CD4-positive, alpha-beta T cell treated with Interleukin-1 beta for 1 hour (primary cell): ENCODE results near the gene NLRC3.
"Not testable (repeated sequence)": the region's sequence is repeated elsewhere in the genome, so short reads cannot be mapped to it uniquely, and the experiment has no call there.

Experiments used
- DNase-seq, 2 donors: peaks; one replicate each; pipeline ENCODE4 v3.0.0-alpha.2; 2020 to 2022

The NLRC3 gene, protein sequence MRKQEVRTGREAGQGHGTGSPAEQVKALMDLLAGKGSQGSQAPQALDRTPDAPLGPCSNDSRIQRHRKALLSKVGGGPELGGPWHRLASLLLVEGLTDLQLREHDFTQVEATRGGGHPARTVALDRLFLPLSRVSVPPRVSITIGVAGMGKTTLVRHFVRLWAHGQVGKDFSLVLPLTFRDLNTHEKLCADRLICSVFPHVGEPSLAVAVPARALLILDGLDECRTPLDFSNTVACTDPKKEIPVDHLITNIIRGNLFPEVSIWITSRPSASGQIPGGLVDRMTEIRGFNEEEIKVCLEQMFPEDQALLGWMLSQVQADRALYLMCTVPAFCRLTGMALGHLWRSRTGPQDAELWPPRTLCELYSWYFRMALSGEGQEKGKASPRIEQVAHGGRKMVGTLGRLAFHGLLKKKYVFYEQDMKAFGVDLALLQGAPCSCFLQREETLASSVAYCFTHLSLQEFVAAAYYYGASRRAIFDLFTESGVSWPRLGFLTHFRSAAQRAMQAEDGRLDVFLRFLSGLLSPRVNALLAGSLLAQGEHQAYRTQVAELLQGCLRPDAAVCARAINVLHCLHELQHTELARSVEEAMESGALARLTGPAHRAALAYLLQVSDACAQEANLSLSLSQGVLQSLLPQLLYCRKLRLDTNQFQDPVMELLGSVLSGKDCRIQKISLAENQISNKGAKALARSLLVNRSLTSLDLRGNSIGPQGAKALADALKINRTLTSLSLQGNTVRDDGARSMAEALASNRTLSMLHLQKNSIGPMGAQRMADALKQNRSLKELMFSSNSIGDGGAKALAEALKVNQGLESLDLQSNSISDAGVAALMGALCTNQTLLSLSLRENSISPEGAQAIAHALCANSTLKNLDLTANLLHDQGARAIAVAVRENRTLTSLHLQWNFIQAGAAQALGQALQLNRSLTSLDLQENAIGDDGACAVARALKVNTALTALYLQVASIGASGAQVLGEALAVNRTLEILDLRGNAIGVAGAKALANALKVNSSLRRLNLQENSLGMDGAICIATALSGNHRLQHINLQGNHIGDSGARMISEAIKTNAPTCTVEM

DNA sequence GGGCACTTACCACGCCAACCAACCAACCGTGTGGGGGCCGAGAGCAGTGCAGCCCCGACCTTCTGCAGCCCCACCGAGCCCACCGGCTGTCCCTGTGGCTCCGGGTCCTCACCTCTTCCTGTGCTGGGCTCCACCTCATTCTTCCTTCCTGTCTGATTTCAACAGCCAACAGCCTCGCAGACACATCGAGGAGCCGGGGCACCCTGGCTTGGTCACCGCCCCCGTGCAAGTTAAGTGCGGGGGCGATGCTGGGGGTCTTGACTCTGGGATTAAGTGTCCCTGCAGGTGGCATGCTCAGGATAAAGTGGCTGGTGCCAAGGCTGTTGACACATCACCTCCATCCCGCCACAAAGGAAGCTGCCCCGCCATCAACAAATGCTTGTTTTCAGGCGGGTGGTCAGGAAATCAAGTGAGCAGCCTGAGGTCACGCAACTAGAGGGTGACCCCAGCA, at the start of gene NLRC3:
NLRC3 (minus strand) TSS at position 102 of the 451 bp plus-strand sequence. CDS start 12,367 bp downstream, outside the sequence.
- DNase-seq = peak; percentile 34 to 49

DNA sequence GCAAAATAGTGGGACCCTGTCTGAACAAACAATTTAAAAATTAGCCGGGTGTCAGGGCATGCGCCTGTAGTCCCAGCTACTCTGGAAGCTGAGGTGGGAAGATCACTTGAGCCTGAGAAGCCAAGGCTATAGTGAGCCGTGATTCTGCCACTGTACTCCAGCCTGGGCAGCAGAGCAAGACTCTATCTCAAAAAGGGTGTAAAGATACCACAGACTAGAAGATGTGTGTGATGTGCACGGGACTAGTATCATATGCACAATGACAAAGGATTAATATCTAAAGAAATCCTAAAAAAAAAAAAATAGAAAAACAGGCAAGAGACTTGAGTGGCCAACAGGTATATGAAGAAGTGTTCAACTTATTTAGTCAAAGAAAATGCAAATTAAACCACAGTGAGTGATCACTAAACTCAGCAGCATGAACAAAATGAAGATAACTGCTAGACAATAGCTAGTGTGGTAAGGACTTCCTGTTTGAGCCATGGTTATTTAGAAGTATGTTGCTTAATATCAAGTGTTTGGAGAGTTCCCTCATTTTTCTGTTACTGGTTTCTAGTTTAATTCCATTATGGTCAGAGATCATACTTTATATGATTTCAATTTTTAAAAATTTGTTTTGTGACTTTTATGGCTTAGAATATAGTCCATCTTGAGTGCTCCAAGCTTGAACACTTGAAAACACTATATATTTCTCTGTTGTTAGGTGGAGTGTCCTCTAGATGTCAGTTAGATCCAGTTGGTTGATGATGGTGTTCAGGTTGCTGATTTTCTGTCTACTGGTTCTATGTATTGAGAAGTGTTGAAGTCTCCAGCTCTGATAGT, 48.9 kb upstream of the NLRC3 start:
- DNase-seq = peak in 1 of 2 donors; percentile 20

DNA sequence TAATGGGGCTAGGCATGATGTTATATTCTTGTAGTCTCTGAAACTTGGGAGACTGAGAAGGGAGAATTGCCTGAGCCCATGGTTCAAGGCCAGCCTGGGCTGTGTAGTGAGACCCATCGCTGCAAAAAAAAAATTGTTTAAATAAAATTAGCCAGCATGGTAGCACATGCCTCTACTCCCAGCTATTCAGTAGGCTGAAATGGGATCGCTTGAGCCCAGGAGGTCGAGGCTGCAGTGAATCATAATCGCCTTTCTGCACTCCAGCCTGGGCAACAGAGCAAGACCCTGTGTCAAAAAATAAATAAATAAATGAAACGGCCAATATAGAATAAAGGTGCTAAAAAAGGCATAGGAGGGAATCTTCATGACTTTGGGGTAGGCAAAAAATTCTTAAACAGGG, 48.1 kb upstream of the NLRC3 start:
- no peak for DNase-seq

DNA sequence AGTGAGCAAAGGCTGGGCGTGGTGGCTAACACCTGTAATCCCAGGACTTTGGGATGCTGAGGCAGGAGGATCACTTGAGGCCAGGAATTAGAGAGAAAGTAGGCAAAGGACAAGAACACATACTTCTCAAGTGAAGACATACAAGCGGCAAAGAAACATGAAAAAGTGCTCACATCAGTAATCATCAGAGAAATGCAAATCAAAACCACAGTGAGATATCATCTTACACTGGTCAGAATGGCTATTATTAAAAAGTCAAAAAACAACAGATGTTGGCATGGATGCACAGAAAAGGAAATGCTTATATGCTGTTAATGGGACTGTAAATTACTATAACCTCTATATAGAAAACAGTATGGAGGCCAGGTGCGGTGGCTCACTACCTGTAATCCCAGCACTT, 46.4 kb upstream of the NLRC3 start:
- DNase-seq = no peak

DNA sequence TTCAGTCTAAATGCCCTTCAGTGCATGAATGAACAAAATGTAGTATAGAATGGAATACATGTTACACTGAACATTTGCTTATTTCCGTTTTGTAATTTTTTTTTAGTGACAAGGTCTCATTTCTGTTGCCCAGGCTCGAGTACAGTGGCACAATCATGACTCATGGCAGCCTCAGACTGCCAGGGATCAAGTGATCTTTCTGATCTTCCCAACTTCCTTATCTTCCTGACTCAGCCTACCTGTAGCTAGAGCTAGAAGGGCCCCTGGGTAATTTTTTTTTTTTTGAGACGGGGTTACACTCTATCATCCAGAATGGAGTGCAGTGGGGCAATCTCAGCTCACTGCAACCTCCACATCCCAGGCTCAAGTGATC, 41.6 kb upstream of the NLRC3 start:
- DNase-seq = peak in 1 of 2 donors; percentile 15

DNA sequence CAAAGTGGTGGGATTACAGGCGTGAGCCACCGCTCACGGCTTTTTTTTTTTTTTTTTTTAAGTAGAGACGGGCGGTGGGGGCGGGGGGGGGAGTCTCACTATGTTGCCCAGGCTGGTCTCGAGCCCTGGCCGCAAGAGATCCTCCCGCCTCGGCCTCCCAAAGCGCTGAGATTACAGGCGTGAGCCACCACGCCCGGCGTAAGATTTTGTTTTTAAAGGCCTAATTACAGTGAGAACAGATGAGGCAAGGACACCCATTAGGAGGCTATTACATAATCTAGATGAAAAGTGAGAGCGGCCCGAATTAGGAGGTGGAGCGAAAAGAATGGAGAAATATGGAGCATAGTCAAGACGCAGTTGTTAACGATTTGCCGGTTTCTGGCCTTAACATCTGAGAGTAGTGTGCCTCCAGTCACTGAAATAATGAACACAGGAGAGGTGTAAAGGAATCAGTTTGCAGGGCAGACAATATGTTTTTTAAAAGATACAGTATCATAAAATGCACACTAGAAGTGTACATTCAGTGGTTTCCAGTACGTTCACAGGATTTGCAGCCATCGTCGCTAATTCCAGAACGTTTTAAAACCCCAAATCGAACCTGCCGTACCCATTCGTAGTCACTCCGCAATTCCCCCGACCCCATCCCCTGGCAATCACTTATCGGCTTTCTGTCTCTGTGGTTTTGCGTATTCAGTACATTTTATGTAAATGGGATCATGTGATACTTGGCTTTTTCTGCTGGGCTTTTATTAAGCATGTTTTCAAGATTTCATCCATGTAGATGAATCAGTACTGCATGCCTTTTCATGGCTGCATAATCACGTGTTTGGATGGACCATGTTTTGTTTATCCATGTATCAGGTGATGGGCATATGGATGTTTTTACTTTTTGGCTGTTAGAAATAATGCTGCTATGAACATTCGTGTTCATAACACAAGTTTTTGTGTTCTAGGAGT, 35.6 kb upstream of the NLRC3 start:
- DNase-seq = no peak

DNA sequence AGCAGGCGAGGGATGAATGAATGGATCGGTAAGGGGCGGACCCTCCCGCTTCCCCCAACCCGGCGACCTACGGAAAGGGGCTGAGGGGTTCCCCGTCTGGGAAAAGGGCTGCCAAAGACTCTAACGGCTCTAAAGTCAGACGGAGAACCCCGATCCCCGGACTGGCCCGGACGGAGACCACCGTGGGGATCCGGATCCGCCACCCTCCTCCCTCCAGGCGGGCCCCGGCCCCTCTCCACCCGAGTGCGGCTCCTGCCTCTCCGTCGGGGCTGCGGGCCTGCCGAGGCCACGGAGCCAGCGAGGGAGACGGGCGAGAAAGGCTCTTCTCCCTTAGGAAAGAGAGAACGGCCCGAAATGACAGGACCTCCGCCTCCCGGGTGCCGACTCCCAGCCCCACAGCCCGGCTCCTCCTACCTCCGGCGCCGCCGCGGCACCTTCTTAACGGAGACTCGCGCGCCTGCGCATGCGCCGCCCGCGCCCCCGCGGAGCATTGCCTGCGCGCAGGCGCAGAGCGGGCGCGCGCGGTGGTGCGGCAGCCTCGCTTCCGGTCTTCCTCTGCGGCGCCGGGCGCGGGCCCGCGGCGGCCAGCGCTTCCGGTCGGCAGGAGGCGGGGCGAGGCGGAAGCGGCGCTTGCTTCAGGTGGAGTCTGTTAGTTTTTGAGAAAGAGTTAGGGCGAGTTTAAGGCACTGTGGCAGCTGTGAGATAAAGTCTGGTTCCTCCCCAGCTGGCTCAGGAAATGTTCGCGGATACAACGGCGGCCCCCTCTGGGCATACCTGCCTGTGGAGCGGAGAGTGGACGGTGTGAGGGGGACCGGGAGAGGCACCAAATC, 34.2 kb upstream of the NLRC3 start, which contains the start of gene SLX4:
SLX4 (minus strand) TSS at position 461 of the 830 bp plus-strand sequence. CDS start 2,642 bp downstream, outside the sequence.
- DNase-seq = peak; percentile 92 to 94

DNA sequence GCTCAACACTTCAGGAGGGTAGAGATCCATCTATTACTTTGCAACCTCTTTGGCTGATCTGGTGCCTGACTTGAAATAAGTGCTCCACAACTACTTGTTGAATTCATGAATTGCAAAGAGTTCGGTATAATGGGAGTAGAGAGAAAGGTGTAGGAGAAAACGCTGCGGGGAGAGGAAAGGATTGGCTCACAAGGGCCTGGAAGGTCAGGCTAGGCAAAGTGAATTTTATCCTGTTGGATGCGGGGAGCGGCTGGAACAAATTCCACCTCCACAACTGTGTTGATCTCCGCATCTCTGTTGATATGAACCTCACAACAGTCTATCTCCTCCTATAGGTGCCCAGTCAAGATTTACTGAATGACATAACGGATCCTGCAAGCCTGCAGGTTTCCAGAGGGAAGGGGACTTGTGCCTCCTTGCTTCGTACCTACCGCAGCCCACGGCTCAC, 33.5 kb upstream of the NLRC3 start:
- DNase-seq = no peak

DNA sequence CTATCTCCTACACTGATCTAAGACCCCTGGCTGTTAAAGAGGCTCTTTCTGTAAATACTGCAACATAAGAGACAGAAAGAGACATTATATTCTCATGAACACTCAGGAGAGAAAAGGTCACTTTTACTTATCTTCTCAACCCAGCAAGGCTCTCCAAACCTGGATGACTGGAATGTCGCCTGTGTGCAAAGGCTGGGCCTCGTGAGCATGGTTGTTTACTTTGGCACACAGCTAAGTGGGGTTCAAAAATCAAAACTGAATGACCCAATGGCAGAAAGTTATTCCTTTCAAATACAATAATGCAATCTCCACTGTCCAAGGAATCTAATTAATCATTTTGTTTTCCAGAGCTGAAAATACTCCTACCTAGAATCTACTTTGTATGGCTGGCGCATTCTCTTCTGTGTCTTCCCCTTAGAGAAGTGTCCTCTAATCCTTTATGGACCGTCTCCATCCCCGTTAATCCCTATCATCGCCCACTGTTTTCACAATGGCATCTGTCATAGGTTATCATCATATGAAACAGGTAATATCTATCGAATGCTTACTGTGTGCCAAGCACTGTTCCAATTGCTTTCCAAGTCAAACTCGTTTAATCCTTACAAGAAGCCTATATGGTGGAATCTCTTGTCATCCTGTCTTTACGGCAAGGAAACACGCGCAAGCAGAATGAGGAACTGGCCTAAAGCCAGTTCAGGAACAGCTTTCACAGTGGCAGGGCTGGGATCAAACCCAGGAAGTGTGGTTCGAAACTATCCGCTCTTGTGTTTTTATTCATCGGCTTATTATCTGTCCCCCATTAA, 32.9 kb upstream of the NLRC3 start:
- no peak for DNase-seq

DNA sequence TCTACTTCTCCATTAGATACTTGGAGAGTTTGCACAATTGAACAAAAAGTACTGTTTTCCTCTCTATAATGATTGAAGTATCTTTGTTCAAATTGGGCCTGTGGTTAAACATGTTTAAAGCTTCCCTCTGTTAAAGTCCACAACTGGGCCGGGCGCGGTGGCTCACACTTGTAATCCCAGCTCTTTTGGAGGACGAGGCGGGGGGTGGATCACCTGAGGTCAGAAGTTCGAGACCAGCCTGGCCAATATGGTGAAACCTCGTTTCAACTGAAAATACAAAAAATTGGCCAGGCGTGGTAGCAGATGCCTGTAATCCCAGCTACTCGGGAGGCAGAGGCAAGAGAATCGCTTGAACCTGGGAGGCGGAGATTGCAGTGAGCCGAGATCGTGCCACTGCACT, 31.8 kb upstream of the NLRC3 start:
- DNase-seq = not testable (repeated sequence)

DNA sequence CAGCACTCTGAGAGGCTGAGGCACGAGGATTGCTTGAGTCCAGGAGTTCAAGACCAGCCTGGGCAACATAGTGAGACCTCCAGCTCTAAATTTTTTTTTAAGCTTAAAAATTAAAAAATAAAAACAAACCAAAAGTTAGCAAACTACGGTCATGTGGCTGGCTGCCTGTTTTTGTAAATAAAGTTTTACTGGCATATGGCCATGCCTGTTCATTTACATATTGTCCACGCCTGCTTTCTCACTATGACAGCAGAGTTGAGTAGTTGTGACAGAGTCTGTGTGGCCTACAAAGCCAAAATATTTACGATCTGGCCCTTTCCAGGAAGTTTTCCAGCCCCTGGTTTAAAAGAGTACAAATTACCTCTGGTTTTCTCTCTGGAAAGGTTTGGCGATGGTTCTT, 30.9 kb upstream of the NLRC3 start:
- DNase-seq = no peak

DNA sequence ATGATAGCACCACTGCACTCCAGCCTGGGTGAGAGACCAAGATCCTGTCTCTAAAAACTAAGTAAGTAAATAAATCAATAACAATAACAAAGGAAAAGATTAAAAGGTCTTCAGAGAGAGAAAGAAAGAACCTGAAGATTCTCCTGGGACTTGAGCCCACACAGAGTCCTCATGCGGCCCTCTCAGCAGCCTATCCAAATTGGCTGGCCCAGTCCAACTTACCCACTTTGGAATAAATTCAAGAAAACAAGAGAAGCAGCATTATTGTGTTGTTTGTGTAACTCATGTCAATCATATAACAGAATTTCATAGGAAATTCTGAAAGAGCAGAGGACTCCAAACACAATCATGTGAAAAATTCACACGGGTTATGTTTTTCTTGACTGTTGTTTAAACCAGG, 30.4 kb upstream of the NLRC3 start:
- no peak for DNase-seq

DNA sequence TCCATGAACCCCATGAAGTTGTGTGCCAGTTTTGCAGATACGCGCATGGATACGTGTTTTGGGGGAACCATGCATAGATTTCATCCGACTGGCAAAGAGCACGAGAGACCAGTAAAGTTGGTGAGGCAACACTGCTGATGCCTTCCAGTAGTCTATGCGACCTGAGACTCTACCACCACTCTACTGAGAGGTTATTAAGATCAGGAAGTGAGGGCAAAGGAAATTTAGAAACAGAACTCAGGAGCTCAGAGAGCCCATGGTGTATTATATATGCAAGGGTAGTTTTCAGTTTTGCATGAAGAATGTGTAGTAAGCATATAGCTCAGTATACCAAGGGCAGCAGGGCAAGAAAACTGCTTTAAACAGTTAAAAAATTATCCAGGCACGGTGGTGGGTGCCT, 30.0 kb upstream of the NLRC3 start:
- DNase-seq = no peak

DNA sequence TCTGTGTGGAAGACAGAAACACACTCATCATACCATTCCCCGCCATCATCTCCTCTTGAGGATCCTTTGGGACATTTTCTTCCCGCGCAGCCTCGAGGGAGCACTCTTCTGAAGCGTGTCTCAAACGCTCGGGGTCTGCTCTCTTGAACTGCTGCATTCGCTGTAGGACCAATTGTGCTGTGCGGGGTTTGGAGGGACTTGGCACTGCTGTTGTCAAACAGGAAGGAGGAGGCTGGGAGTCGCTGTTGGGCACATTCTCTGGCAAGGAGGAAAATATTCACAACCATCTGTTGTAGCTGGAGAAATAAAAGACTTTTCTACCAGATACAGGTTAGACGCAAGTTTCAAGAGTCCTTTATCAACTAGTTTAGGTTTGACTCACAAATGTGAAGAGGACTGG, 29.2 kb upstream of the NLRC3 start:
- no peak for DNase-seq

DNA sequence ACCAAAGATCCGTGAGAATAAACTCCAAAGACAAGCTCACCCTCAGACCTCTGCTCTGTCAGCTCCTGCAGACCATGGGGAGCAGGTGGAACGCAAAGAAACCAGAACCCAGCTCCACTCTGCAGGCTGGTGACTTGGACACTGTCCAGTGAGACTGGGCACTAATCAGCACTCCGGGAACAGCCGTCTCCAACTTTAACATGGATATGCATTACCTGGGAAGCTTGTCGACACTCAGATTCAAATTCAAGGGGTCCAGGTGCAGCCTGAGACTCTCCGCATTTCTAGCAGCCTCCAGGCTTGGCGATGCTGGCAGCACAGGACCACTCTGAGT, 25.1 kb upstream of the NLRC3 start:
- no peak for DNase-seq

DNA sequence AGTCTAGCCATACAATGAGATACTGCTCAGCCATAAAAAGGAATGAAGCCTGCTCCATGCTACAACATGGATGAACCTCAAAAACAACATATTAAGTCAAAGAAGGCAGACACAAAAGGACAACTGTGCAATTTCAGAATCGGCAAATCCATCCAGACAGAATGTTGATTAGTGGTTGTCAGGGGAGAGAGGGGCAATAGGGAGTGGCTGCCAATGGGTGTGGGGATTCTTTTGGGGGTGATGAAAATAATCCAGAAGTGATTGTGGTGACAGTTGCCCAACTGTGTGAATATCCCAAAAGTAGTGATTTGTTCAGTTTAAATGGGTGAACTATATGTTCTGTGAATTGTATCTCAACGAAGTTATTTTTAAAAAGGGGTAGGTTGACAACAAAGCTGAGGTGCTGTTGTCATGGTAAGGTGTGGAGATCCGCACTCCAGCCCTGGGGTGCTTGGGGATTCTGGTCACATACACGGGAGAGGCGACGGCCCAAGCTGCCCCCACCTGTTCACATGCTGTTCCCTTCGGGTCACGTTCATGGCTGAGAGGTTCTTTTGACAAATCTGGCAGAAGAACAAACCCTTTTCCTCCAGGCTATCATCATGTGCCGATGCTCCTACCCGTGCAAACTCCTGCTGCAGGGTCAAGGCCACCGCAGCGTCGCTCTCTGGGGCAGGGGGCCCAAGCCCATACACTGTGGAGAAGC, 24.6 kb upstream of the NLRC3 start:
- no peak for DNase-seq

DNA sequence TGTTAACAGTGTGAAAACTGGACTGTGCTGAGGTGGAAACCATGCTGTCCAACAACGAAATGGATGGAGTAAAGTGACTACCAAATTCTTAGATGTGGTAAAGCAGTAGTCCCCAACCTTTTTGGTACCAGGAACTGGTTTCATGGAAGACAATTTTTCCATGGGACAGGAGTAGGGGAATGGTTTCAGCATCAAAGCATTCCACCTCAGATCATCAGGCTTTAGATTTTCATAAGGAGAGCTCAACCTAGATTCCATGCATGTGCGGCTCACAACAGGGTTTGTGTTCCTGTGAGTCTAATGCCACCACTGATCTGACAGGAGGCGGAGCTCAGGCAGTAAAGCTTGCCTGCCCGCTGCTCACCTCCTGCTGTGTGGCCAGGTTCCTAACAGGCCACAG, 22.7 kb upstream of the NLRC3 start:
- DNase-seq = no peak

DNA sequence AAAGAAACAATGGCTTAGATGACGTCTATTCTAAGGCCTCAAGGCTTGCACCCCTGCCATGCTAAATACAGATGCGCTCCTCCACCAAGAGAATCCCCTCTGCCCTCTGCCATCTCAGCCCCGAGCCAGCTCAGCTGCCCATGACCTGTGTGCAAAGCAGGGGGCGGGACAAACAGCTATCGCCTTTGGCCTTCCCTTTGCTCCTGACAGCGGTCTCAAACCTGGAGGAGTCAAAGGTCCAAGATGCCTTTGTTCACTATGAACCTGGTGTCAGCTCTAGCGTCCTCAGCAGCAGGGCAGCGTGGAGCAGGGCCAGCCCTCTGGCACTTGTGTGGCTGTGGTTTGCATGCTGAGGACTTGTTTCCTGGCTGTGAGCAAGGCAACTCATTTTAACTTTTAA, 21.9 kb upstream of the NLRC3 start:
- DNase-seq = no peak

DNA sequence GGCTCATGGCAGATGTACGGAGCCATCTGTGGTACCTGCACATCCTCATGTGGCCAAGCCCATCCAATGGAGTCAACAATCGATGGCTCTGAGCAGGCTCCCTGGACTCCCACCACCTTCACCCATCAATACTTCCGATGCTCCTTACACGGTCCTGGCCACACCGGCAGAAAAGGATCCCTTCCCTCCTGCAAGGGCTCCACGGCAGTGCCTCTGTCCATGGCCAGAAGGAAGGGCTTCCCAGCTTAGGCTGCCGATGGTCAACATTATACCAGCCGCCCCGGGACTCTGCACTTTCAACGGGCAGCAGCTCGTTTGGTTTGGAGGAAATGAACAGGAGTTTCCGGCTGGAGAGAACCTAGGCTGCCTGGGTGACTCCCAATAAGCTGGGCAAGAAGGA, 21.0 kb upstream of the NLRC3 start:
- no peak for DNase-seq
